ENCODE measurements around the gene CHST2. TPM values are rescaled to one million over a fixed set of nuclear protein-coding genes. Genes with fewer than 3 reads are reported as not detected.

The CHST2 gene
- total RNA-seq, 1 donor from 2014 or later, result 12.3 TPM

- DNase-seq (no peak), ATAC-seq (ENCODE audit: low read depth) (no peak)
- Mint-ChIP-seq H3K4me1 (no peaks in the 10 kb centered on the region), H3K4me3 (no peak overlapping the region), H3K9me3 (no peaks in the 10 kb centered on the region), H3K27me3 (no peaks in the 10 kb centered on the region), H3K36me3 (ENCODE audit: low read depth) (no peaks in the 10 kb centered on the region), H3K27ac (no peak overlapping the region)
- CTCF ChIA-PET, result no interaction called here
- TF ChIP-seq CTCF (IDR thresholded peaks at IDR 0.05), result no peak
- intact Hi-C loops (cut with micrococcal nuclease), result no loop called here
- POLR2A ChIA-PET, result no interaction called here
These were observed 14.9 kb downstream of the CHST2 start for GRCh38 chr3:143134471-143134870.

- no peak for TF ChIP-seq CTCF (IDR thresholded peaks at IDR 0.05)
- ATAC-seq (ENCODE audit: low read depth) (no peak), DNase-seq (no peak)
- Mint-ChIP-seq H3K27ac (no peak overlapping the region), H3K9me3 (no peaks in the 10 kb centered on the region), H3K27me3 (no peaks in the 10 kb centered on the region), H3K4me3 (no peak overlapping the region), H3K36me3 (ENCODE audit: low read depth) (no peaks in the 10 kb centered on the region), H3K4me1 (no peaks in the 10 kb centered on the region)
- intact Hi-C loops (cut with micrococcal nuclease), result no loop called here
- CTCF ChIA-PET, result no interaction called here
- POLR2A ChIA-PET, result interaction anchor here (1.1 kb wide), 1 partner anchor 10 kb away, joined by 3 read pairs; no protein-coding TSS in a partner anchor
These were observed 15.6 kb downstream of the CHST2 start for GRCh38 chr3:143135150-143135549.

GRCh38 chr3:143137435-143138036 is 18.0 kb downstream of the CHST2 start:
- peaks cover 2% of the 10 kb centered on the region for H3K9me3 Mint-ChIP-seq
- H3K27ac Mint-ChIP-seq, result no peak overlapping the region
- ATAC-seq (ENCODE audit: low read depth) (no peak), DNase-seq (no peak)
- intact Hi-C loops (cut with micrococcal nuclease), result no loop called here
- POLR2A ChIA-PET, result no interaction called here
- H3K4me1 Mint-ChIP-seq, result no peaks in the 10 kb centered on the region
- no peak overlapping the region for H3K4me3 Mint-ChIP-seq
- no peaks in the 10 kb centered on the region for H3K27me3 Mint-ChIP-seq
- no peaks in the 10 kb centered on the region for H3K36me3 Mint-ChIP-seq (ENCODE audit: low read depth)
- CTCF ChIA-PET, result no interaction called here
- no peak for TF ChIP-seq CTCF (IDR thresholded peaks at IDR 0.05)

GRCh38 chr3:143138953-143139352 is 19.4 kb downstream of the CHST2 start:
- Mint-ChIP-seq H3K4me3 (no peak overlapping the region), H3K9me3 (peaks cover 2% of the 10 kb centered on the region), H3K4me1 (no peaks in the 10 kb centered on the region), H3K27ac (no peak overlapping the region), H3K36me3 (ENCODE audit: low read depth) (no peaks in the 10 kb centered on the region), H3K27me3 (no peaks in the 10 kb centered on the region)
- TF ChIP-seq CTCF (IDR thresholded peaks at IDR 0.05), result no peak
- DNase-seq (no peak), ATAC-seq (ENCODE audit: low read depth) (no peak)
- intact Hi-C loops (cut with micrococcal nuclease), result no loop called here
- POLR2A ChIA-PET, result no interaction called here
- CTCF ChIA-PET, result interaction anchor here (0.6 kb wide), 1 partner anchor 209 kb away, joined by 3 read pairs; no protein-coding TSS in a partner anchor

- no peak overlapping the region for H3K4me3 Mint-ChIP-seq
- H3K9me3 Mint-ChIP-seq, result peaks cover 2% of the 10 kb centered on the region
- H3K27ac Mint-ChIP-seq, result no peak overlapping the region
- TF ChIP-seq CTCF (IDR thresholded peaks at IDR 0.05), result no peak
- POLR2A ChIA-PET, result no interaction called here
- H3K36me3 Mint-ChIP-seq (ENCODE audit: low read depth), result no peaks in the 10 kb centered on the region
- H3K27me3 Mint-ChIP-seq, result no peaks in the 10 kb centered on the region
- intact Hi-C loops (cut with micrococcal nuclease), result no loop called here
- ATAC-seq (ENCODE audit: low read depth) (no peak), DNase-seq (no peak)
- CTCF ChIA-PET, result interaction anchor here (0.6 kb wide), 1 partner anchor 208 kb away, joined by 3 read pairs; no protein-coding TSS in a partner anchor
- no peaks in the 10 kb centered on the region for H3K4me1 Mint-ChIP-seq
These were observed 20.2 kb downstream of the CHST2 start for GRCh38 chr3:143139762-143140161.

Measured in activated B cell treated with CpG ODN at 0.5 μM for 24 hours (primary cell).